Esophagus squamous epithelium (tissue), 5 donors: ENCODE data around the gene ERCC2. TPM values are rescaled to one million over a fixed set of nuclear protein-coding genes. Genes with fewer than 3 reads are reported as not detected.

ENCODE experiments used
- DNase-seq: peaks from one replicate; lab custom pipeline; 2025; lab: John Stamatoyannopoulos, UW
- H3K27ac ChIP-seq, 4 donors: fragments of 200-600 bp; sonication (generic); one replicate each; pipeline ENCODE4 v1.5.1; 2016 to 2019; ENCODE audit warnings: mild to moderate bottlenecking in 1 of 4
- H3K27me3 ChIP-seq, 4 donors: fragments of 200-600 bp; sonication (generic); 1 replicate in 3 of 4; 2 replicates in 1 of 4; pipeline versions ENCODE4 v1.5.1 to v1.6.0; 2017 to 2021; ENCODE audit warnings: antibody characterized with exemption in 1 of 4
- H3K36me3 ChIP-seq, 3 donors: fragments of 200-600 bp; sonication (generic); one replicate each; pipeline ENCODE4 v1.5.1; 2016 to 2019
- H3K4me1 ChIP-seq, 3 donors: fragments of 200-600 bp; sonication (generic); one replicate each; pipeline ENCODE4 v1.5.1; 2017 to 2019
- H3K4me3 ChIP-seq, 4 donors: fragments of 200-600 bp; sonication (generic); 1 replicate in 3 of 4; 2 replicates in 1 of 4; pipeline ENCODE4 v1.5.1; 2016 to 2019; ENCODE audit warnings: mild to moderate bottlenecking in 2 of 4, moderate library complexity in 1 of 4
- H3K9me3 ChIP-seq, 3 donors: fragments of 200-600 bp; sonication (generic); one replicate each; pipeline ENCODE4 v1.5.1; 2016 to 2019
- CTCF ChIP-seq, 6 experiments: fragments of 450-650 bp in 4 of 6; fragments of 200-600 bp in 2 of 6; sonication (generic) in 2 of 6; IDR thresholded peaks; one replicate each; pipeline ENCODE4 v1.5.1; 2016 to 2019; ENCODE audit warnings: antibody characterized with exemption in 6 of 6, mild to moderate bottlenecking in 4 of 6, moderate library complexity in 4 of 6
- POLR2A ChIP-seq, 4 donors: fragments of 450-650 bp; IDR thresholded peaks; one replicate each; pipeline ENCODE4 v1.6.1; 2017; ENCODE audit warnings: antibody characterized with exemption in 4 of 4, mild to moderate bottlenecking in 4 of 4, moderate library complexity in 3 of 4
- WGBS, 2 donors: methylation state at CpG; one replicate each; pipeline ENCODE4 v1.1.5; 2018; 5-methylcytosine and 5-hydroxymethylcytosine counted together
- intact Hi-C: fragments of 100-400 bp; cut with DNase I; formaldehyde crosslinking; loops from one replicate; pipeline ENCODE4 v1.15.0; 2022
- total RNA-seq, 4 donors: library from RNA; depleted of rRNA; stranded (reverse); fragments of >200 nt; gene quantifications; one replicate each; pipeline ENCODE4 v1.1.0, GENCODE V29; 2016
- donor health status: DM: yes; HTN: yes; CAD: no.

The ERCC2 gene
- total RNA-seq, 4 donors from 2014 or later, result 6.6 to 8.8 (median 7.2) TPM

- H3K4me3 ChIP-seq, result peak overlapping the region; percentile 56 to 81 (median 69)
- peak overlapping the region; percentile 91 to 100 (median 94) for H3K27ac ChIP-seq
Observed at GRCh38 chr19:45401815-45402214, 31.4 kb upstream of the ERCC2 start.

GRCh38 chr19:45400192-45400591 is 29.8 kb upstream of the ERCC2 start:
- H3K36me3 ChIP-seq, result peaks cover 3 to 58% (median 14%) of the 10 kb centered on the region in 3 donors
- H3K27me3 ChIP-seq, result peaks cover 0 to 54% (median 2%) of the 10 kb centered on the region in 4 donors
- H3K27ac ChIP-seq, result peak overlapping the region; percentile 49 to 80 (median 62)
- H3K4me3 ChIP-seq, result no peak overlapping the region
- no peak for DNase-seq
- no peak for TF ChIP-seq CTCF (IDR thresholded peaks at IDR 0.05)
- TF ChIP-seq POLR2A (IDR thresholded peaks at IDR 0.05), result no peak
- WGBS, 2 donors, result 20 to 89% methylated on average over 4 to 5 of the region's 6 CpGs
- H3K4me1 ChIP-seq, result peaks cover 17 to 77% (median 20%) of the 10 kb centered on the region in 3 donors
- intact Hi-C loops, result no loop called here
- no peaks in the 10 kb centered on the region for H3K9me3 ChIP-seq

More at GRCh38 chr19:45401815-45402214, 31.4 kb upstream of the ERCC2 start:
- peaks cover 20 to 90% (median 22%) of the 10 kb centered on the region in 3 donors for H3K4me1 ChIP-seq
- WGBS, 2 donors, result 81 to 84% methylated on average over 6 of the region's 6 CpGs
- intact Hi-C loops, result no loop called here
- no peak for TF ChIP-seq POLR2A (IDR thresholded peaks at IDR 0.05)
- no peak for TF ChIP-seq CTCF (IDR thresholded peaks at IDR 0.05)
- peaks cover 0 to 42% (median 6%) of the 10 kb centered on the region in 3 donors for H3K36me3 ChIP-seq
- DNase-seq, result no peak
- H3K9me3 ChIP-seq, result no peaks in the 10 kb centered on the region
- peaks cover 0 to 38% (median 2%) of the 10 kb centered on the region in 4 donors for H3K27me3 ChIP-seq

GRCh38 chr19:45395821-45396617 is 25.6 kb upstream of the ERCC2 start:
- H3K27me3 ChIP-seq, result peaks cover 0 to 27% (median 0%) of the 10 kb centered on the region in 4 donors
- no peaks in the 10 kb centered on the region for H3K9me3 ChIP-seq
- intact Hi-C loops, result no loop called here
- H3K36me3 ChIP-seq, result peaks cover 11 to 91% (median 14%) of the 10 kb centered on the region in 3 donors
- no peak for DNase-seq
- no peak overlapping the region for H3K27ac ChIP-seq
- WGBS, 2 donors, result 62 to 75% methylated on average over 21 to 39 of the region's 59 CpGs
- TF ChIP-seq CTCF (IDR thresholded peaks at IDR 0.05), result no peak
- no peak for TF ChIP-seq POLR2A (IDR thresholded peaks at IDR 0.05)
- no peak overlapping the region for H3K4me3 ChIP-seq
- peaks cover 12 to 36% (median 17%) of the 10 kb centered on the region in 3 donors for H3K4me1 ChIP-seq

GRCh38 chr19:45391871-45392665 is 21.7 kb upstream of the ERCC2 start:
- Histone ChIP-seq H3K27me3 (peaks cover 0 to 30% (median 0%) of the 10 kb centered on the region in 4 donors), H3K4me3 (no peak overlapping the region), H3K4me1 (no peaks in the 10 kb centered on the region), H3K27ac (no peak overlapping the region), H3K9me3 (no peaks in the 10 kb centered on the region), H3K36me3 (peaks cover 8 to 95% (median 11%) of the 10 kb centered on the region in 3 donors)
- intact Hi-C loops, result no loop called here
- no peak for DNase-seq
- WGBS, 2 donors, result 95 to 98% methylated on average over 7 to 8 of the region's 21 CpGs
- TF ChIP-seq POLR2A (IDR thresholded peaks at IDR 0.05) (no peak), CTCF (IDR thresholded peaks at IDR 0.05) (no peak)
